Activated T-cell treated with anti-CD3 and anti-CD28 coated beads, Interleukin-2, amount 50 U/mL, for 72 hours (primary cell): Measurements from ENCODE around the gene TPSAB1. TPM values are rescaled to one million over a fixed set of nuclear protein-coding genes. Genes with fewer than 3 reads are reported as not detected.
"Not testable (repeated sequence)": the region's sequence is repeated elsewhere in the genome, so short reads cannot be mapped to it uniquely, and the experiment has no call there.

Source experiments
- ATAC-seq, 2 donors: fragments of 150-1000 bp; cut with Tn5 transposase; replicated peaks in 1 of 2; 2 replicates each; pipeline ENCODE4 v1.10.0; 2021; ENCODE audit warnings: moderate library complexity in 2 of 2, mild to moderate bottlenecking in 1 of 2
- DNase-seq, 2 donors: peaks; one replicate each; pipeline ENCODE4 v3.0.0; 2021 to 2022; ENCODE audit warnings: mixed read lengths in 1 of 2
- H3K27ac Mint-ChIP-seq: one replicate; pipeline ENCODE4 v1.8.0; 2022; ENCODE audit warnings: mild to moderate bottlenecking, moderate library complexity, mixed read lengths
- H3K27me3 Mint-ChIP-seq: one replicate; pipeline ENCODE4 v1.8.0; 2022; ENCODE audit warnings: low read depth, mixed read lengths
- H3K36me3 Mint-ChIP-seq, 2 donors: one replicate each; pipeline ENCODE4 v1.8.0; 2022; ENCODE audit warnings: mixed read lengths in 2 of 2, mild to moderate bottlenecking in 1 of 2; ENCODE audit not compliant: insufficient read depth in 2 of 2
- H3K4me1 Mint-ChIP-seq: one replicate; pipeline ENCODE4 v1.8.0; 2022; ENCODE audit warnings: low read depth, mixed read lengths
- H3K4me3 Mint-ChIP-seq, 2 donors: one replicate each; pipeline ENCODE4 v1.8.0; 2022; ENCODE audit warnings: mild to moderate bottlenecking in 2 of 2, mixed read lengths in 2 of 2, moderate library complexity in 2 of 2
- H3K9me3 Mint-ChIP-seq, 2 donors: one replicate each; pipeline ENCODE4 v1.8.0; 2022; ENCODE audit warnings: mixed read lengths in 2 of 2
- total RNA-seq, 2 donors: library from RNA; stranded (reverse); gene quantifications; one replicate each; pipeline ENCODE4 v1.2.3, GENCODE V29; 2022

The TPSAB1 gene
- total RNA-seq, 2 donors from 2014 or later, result 0.28 TPM; not detected in 1

- H3K27me3 Mint-ChIP-seq, H3K9me3 Mint-ChIP-seq, H3K4me1 Mint-ChIP-seq, DNase-seq, H3K36me3 Mint-ChIP-seq, H3K27ac Mint-ChIP-seq, H3K4me3 Mint-ChIP-seq: not testable (repeated sequence)
- peak in 1 of 2 donors; percentile 53 for ATAC-seq
Measured at GRCh38 chr16:1238909-1239308, 1.6 kb upstream of the TPSAB1 start.

- H3K9me3 Mint-ChIP-seq, H3K27me3 Mint-ChIP-seq, H3K4me3 Mint-ChIP-seq, DNase-seq, H3K36me3 Mint-ChIP-seq, ATAC-seq, H3K4me1 Mint-ChIP-seq, H3K27ac Mint-ChIP-seq: not testable (repeated sequence)
Measured at GRCh38 chr16:1239575-1239974, 930 bp upstream of the TPSAB1 start.

GRCh38 chr16:1241081-1241480 is 576 bp downstream of the TPSAB1 start:
- peaks cover 16% of the 10 kb centered on the region for H3K27me3 Mint-ChIP-seq
- not testable (repeated sequence) for H3K4me3 Mint-ChIP-seq, ATAC-seq, DNase-seq, H3K9me3 Mint-ChIP-seq, H3K4me1 Mint-ChIP-seq, H3K27ac Mint-ChIP-seq, H3K36me3 Mint-ChIP-seq

DNA sequence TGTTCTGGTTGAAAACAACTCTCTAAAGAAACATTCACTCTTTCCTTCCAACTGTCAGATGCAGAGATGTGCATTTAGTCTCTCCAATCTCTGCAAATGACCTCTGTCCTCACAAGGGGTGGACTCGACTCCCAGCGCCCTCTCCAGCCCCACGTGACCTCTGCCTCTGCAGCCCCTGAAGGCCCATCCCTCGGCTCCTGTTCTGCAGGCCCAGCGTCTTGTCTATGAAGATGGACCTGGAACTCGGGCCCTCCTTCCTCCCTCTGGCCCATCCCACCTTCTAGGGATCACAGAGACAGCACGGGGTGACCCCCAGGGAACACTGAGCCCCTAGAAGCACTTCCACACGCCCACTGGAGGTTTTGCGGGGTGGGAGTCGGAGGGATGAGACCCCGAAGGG is 2.9 kb downstream of the TPSAB1 start:
- H3K27me3 Mint-ChIP-seq, result peaks cover 26% of the 10 kb centered on the region
- H3K9me3 Mint-ChIP-seq, H3K27ac Mint-ChIP-seq: not testable (repeated sequence)

DNA sequence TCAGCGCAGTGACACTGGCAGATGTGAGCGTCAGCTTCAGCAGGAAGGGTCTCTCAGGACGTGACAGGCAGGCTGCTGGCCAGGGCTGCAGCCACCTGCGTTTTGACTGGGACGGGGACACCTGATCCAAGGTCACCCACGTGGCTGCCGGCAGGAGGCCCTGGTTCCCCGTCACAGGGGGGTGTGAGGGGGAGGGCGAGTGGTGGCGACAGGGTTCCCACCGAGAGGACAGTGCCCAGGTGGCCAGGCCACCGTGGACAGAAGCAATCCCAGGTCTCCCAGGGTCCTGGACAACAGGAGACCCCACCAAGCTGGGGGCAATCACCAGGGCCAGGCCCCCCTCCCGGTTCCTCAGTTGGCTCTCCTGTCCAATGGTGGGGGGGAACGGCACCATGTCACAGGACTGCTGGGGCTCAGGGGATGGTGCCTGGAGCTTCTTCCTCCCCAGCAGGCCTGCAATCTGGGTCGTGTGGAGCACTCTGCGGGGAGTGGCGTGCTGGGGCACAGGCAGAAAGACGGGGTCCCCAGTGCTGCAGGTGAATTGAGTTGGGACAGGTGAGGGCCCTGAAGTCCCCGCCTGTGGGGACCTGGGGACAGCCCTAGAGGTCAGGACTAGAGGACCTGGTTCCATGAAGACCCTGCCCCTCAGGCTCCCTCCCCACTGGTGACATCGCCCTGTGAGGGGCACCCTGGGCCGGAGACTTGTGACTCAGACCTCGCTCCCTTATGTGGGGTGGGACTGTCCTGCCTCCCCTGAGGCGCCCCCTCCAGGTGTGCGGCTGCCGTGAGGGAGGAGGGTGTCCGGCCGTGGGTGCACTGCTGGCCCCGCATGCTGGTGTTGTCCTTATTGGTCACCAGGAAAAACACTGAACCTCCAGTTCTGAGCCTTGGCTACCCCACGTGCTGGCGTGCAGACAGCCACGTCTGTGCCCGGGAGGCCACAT is 3.7 kb downstream of the TPSAB1 start:
- peaks cover 24% of the 10 kb centered on the region for H3K27me3 Mint-ChIP-seq
- not testable (repeated sequence) for H3K9me3 Mint-ChIP-seq, H3K36me3 Mint-ChIP-seq, H3K4me3 Mint-ChIP-seq, DNase-seq, ATAC-seq, H3K4me1 Mint-ChIP-seq, H3K27ac Mint-ChIP-seq

More for the DNA sequence above, 2.9 kb downstream of the TPSAB1 start:
- H3K36me3 Mint-ChIP-seq, ATAC-seq, DNase-seq, H3K4me3 Mint-ChIP-seq, H3K4me1 Mint-ChIP-seq: not testable (repeated sequence)

- peak; percentile 12 to 14 for DNase-seq
- no peaks in the 10 kb centered on the region for H3K4me1 Mint-ChIP-seq
- peak; percentile 40 to 48 for ATAC-seq
- H3K27ac Mint-ChIP-seq, result no peak overlapping the region
- no peaks in the 10 kb centered on the region for H3K36me3 Mint-ChIP-seq
- H3K9me3 Mint-ChIP-seq, result no peaks in the 10 kb centered on the region
- peaks cover 24% of the 10 kb centered on the region for H3K27me3 Mint-ChIP-seq
- no peak overlapping the region for H3K4me3 Mint-ChIP-seq
Measured at GRCh38 chr16:1244881-1245280, 4.4 kb downstream of the TPSAB1 start.

GRCh38 chr16:1245452-1246020 is 5.0 kb downstream of the TPSAB1 start:
- no peaks in the 10 kb centered on the region for H3K4me1 Mint-ChIP-seq
- DNase-seq, result no peak
- H3K4me3 Mint-ChIP-seq, result no peak overlapping the region
- ATAC-seq, result no peak
- no peaks in the 10 kb centered on the region for H3K9me3 Mint-ChIP-seq
- no peaks in the 10 kb centered on the region for H3K36me3 Mint-ChIP-seq
- no peak overlapping the region for H3K27ac Mint-ChIP-seq
- H3K27me3 Mint-ChIP-seq, result peaks cover 24% of the 10 kb centered on the region

DNA sequence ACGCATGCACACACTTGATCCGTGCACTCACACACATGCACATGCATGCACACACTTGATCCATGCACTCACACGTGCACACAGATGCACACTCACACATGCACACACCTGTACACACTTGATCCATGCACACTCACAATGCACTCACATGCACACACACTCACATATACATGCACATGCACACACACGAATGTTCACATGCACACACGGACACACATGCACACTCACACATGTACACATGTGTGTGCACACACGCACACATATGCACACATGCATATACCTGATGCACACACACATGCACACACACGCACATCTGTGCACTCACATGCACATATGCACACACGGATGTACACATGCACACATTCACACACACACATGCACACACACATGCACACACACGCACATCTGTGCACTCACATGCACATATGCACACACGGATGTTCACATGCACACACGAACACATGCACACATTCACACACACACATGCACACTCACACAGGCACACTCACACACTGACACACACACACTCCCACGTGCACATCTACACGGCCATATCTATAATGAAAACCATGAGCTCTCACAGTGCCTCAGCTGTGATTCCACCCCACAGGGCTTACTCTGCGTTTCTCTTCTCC is 7.5 kb downstream of the TPSAB1 start:
- DNase-seq, H3K27ac Mint-ChIP-seq, H3K4me3 Mint-ChIP-seq, H3K4me1 Mint-ChIP-seq, H3K36me3 Mint-ChIP-seq, H3K9me3 Mint-ChIP-seq, ATAC-seq: not testable (repeated sequence)
- peaks cover 24% of the 10 kb centered on the region for H3K27me3 Mint-ChIP-seq

DNA sequence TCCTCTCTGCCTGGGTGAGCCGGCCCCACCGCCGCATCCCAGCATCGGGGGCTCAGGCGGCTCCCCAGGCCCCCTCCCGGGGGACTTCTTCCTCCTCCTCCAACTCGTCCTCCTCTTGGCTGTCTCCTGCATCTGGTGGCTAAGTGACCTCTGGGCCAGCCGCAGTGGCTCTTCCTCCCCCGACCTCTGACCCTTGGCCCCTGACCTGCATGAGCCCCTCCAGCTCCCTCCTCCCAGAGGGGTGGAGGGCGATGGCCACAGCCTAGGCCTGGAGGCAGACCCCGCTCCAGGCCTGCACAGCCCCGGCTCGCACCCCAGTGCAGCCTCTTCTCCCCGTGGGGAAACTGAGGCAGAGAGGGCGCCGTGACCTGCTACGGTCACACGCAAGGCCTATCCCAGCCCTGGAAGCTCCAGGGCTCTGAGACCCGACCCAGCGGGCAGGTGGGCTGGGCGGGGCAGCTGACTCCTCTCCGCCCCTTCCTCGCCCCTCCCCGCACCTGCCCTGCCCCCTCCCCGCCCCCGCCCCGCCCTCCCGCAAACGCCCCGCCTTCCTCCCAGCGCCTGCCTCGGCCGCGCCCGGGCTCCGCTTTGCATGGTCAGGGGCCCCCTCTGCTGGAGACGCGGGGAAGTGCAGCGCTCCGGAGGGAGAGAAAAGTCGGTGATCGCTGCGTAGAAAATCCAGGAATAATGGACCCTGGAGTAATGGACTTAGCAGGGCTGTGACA is 8.7 kb downstream of the TPSAB1 start:
- H3K36me3 Mint-ChIP-seq, H3K9me3 Mint-ChIP-seq, H3K4me1 Mint-ChIP-seq, H3K4me3 Mint-ChIP-seq, DNase-seq, H3K27ac Mint-ChIP-seq: not testable (repeated sequence)
- ATAC-seq, result peak; percentile 62 to 64
- peaks cover 24% of the 10 kb centered on the region for H3K27me3 Mint-ChIP-seq

GRCh38 chr16:1253701-1254364 is 13.3 kb downstream of the TPSAB1 start:
- ATAC-seq, result peak; percentile 51 to 73
- not testable (repeated sequence) for H3K9me3 Mint-ChIP-seq, H3K4me3 Mint-ChIP-seq, H3K27me3 Mint-ChIP-seq, H3K36me3 Mint-ChIP-seq, H3K27ac Mint-ChIP-seq, DNase-seq, H3K4me1 Mint-ChIP-seq

GRCh38 chr16:1254821-1255220 is 14.3 kb downstream of the TPSAB1 start:
- H3K9me3 Mint-ChIP-seq, ATAC-seq, DNase-seq, H3K4me1 Mint-ChIP-seq, H3K27ac Mint-ChIP-seq, H3K27me3 Mint-ChIP-seq, H3K4me3 Mint-ChIP-seq, H3K36me3 Mint-ChIP-seq: not testable (repeated sequence)

DNA sequence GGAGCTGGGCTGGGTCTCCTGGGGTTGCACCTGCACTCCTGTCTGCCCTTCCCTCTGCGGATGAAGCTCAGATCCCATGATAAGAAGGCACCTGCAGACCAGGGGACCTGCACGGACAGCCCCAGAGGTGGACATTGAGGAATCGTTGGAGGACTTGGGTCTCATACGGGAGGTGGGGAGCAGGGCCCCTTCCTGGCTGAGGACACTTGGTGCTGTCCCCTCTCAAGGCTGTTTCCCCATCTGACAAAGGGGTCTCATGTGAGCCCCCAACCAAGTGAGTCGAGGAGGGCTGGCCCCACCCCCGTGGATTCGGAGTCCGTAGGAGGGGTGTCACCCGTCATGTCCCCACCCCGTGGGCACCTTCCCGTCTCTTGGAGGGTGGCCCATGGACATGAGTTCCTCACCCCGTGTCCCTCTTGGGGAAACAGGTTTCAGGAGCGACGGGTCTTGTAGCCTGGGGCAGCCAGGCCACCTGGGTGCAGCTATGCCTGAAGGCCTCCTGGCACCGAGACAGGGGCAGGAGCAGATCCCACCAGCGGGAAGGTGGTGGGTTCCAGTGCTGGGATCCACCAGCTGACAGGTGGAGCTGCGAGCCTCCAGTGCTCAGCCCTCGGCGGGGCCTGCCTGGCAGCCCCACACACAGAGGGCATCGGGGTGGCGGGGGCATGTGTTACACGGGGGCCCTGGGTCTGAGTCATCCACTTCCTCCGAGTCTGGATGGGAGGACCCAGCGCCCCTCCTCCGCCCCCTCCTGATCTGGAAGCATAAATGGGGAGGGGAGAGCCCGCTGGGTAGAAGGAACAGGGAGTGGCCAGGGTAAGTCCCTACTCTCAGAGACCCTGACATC is 15.0 kb downstream of the TPSAB1 start, which contains the start of gene TPSD1:
TPSD1 (plus strand) TSS at position 794 of the 847 bp plus-strand sequence. CDS start 212 bp downstream, outside the sequence.
- not testable (repeated sequence) for DNase-seq, H3K4me1 Mint-ChIP-seq, H3K4me3 Mint-ChIP-seq, H3K9me3 Mint-ChIP-seq, ATAC-seq, H3K36me3 Mint-ChIP-seq, H3K27ac Mint-ChIP-seq, H3K27me3 Mint-ChIP-seq
